GM13977 (cell line): Measurements from ENCODE around the gene VCL.
A peak's percentile ranks its signal among the peaks of the same experiment; 100 is the strongest.
"Not testable (repeated sequence)": the region's sequence is repeated elsewhere in the genome, so short reads cannot be mapped to it uniquely, and the experiment has no call there.

Experiments
- DNase-seq: peaks from one replicate; pipeline ENCODE4 v3.0.0; 2012; ENCODE audit warnings: low spot score
- CTCF ChIP-seq: IDR thresholded peaks from 2 replicates; pipeline ENCODE4 v1.5.1; 2012; ENCODE audit warnings: mild to moderate bottlenecking, control low read depth; ENCODE audit not compliant: insufficient read depth; ENCODE audit errors: extremely low read depth, missing control alignments
- in situ Hi-C: fragments of 300-500 bp; cut with MboI; formaldehyde crosslinking; loops from one replicate; pipeline ENCODE4 v1.12.0; 2022; ENCODE audit warnings: low sequenced_read_pairs, low pct_unique_long_range_greater_than_20kb, mixed read lengths, inconsistent platforms; ENCODE audit not compliant: unreplicated experiment

The VCL gene

GRCh38 chr10:74029943-74030342 lies 32.0 kb downstream of the VCL start:
- in situ Hi-C loops, result no loop called here
- no peak for DNase-seq
- no peak for TF ChIP-seq CTCF

- in situ Hi-C loops, DNase-seq: not testable (repeated sequence)
These were observed 34.3 kb downstream of the VCL start for GRCh38 chr10:74032208-74032607.

- no peak for DNase-seq
- in situ Hi-C loops, result no loop called here
- no peak for TF ChIP-seq CTCF
These were observed 35.2 kb downstream of the VCL start for GRCh38 chr10:74032900-74033655.

- no peak for TF ChIP-seq CTCF
- in situ Hi-C loops, result no loop called here
- DNase-seq, result no peak
These were observed 35.8 kb downstream of the VCL start for GRCh38 chr10:74033702-74034101.

- no peak for DNase-seq
- no peak for TF ChIP-seq CTCF
- in situ Hi-C loops, result no loop called here
These were observed 36.4 kb downstream of the VCL start for GRCh38 chr10:74034301-74034700.

- in situ Hi-C loops, result no loop called here
- no peak for DNase-seq
These were observed 37.4 kb downstream of the VCL start for GRCh38 chr10:74035303-74035702.

More at GRCh38 chr10:74035303-74035702, 37.4 kb downstream of the VCL start:
- peak; percentile 24 for TF ChIP-seq CTCF
